UCSD-AML1 (cell line): ENCODE data around the gene BAIAP2L1.
"Not testable (repeated sequence)": the region's sequence is repeated elsewhere in the genome, so short reads cannot be mapped to it uniquely, and the experiment has no call there.

Experiments
- DNase-seq: peaks from one replicate; lab custom pipeline; 2025; ENCODE audit not compliant: unreplicated experiment; lab: John Stamatoyannopoulos, UW

Gene BAIAP2L1, protein sequence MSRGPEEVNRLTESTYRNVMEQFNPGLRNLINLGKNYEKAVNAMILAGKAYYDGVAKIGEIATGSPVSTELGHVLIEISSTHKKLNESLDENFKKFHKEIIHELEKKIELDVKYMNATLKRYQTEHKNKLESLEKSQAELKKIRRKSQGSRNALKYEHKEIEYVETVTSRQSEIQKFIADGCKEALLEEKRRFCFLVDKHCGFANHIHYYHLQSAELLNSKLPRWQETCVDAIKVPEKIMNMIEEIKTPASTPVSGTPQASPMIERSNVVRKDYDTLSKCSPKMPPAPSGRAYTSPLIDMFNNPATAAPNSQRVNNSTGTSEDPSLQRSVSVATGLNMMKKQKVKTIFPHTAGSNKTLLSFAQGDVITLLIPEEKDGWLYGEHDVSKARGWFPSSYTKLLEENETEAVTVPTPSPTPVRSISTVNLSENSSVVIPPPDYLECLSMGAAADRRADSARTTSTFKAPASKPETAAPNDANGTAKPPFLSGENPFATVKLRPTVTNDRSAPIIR

DNA sequence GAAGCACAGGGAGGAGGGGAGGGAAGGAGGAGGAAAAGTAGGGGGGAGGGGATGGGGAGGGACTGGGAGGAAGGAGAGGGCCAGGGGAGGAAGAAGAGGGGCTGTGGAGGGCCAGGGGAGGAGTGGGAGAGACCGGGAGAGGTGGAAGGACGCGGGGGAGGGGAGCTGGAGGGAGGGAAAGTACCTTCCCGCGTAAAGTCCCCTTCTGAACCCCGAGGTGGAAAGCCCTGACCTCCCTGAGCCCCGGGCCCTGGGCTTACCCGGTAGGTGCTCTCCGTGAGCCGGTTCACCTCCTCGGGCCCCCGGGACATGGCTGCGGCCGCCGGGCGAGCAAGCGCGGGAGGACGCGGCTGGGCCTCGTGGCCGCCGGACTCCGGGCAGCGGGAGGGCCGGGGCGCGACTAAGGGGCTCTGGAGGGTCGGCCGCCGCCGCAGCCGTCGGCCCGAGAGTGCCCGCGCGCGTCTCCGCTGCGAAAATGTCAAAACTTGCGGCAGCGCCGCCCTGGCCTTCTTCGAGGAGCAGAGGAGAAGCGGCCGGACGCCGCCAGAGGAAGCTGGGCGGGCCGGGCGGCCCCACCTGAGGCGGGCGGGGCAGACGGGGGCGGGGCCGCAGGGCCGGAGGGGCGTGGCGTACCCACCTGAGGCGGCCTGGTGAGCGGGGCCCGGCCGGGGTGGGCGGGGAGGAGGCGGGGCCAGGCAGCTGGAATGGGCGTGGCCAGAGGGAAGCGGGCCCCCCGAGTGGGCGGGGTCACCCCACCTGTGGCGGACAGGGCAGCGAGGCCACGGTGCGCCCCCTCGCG, at the start of gene BAIAP2L1:
BAIAP2L1 (minus strand) TSS at position 549 of the 799 bp plus-strand sequence; CDS start at position 311, 238 bp downstream.
- DNase-seq: peak; percentile 58

DNA sequence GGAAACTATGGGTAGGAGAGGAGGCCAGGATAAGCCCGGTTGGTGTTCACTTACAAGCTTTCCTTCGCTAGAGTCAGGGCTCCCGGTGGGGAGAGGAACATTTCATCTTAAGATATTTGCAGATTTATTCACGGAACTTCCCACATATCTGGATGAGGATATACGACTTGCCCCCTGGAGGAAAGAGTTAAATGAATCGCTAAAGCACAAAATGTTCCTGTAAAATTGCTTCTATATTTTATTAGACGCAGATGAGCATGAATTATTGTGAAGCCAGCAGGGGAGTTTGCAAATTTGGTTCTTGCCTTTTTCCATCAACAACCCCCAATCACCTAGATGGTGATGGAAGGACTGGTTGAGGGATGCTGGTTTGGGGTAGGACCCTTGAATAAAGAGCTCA, 47.9 kb upstream of the BAIAP2L1 start:
- DNase-seq: no peak

DNA sequence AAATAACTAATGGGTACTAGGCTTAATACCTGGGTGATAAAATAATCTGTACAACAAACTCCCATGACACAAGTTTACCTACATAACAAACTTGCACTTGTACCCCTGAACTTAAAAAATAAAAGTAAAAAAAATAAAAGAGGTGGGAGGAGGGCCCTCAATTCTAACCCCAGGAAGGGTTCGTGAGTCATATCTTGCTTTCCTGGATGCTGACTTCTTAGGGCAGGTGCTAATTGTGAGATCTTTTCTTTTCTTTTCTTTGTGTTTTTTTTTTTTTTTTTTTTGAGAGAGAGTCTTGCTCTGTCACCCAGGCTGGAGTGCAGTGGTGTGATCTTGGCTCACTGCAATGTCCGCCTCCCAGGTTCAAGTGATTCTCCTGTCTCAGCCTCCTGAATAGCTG, 40.1 kb upstream of the BAIAP2L1 start:
- DNase-seq: not testable (repeated sequence)

DNA sequence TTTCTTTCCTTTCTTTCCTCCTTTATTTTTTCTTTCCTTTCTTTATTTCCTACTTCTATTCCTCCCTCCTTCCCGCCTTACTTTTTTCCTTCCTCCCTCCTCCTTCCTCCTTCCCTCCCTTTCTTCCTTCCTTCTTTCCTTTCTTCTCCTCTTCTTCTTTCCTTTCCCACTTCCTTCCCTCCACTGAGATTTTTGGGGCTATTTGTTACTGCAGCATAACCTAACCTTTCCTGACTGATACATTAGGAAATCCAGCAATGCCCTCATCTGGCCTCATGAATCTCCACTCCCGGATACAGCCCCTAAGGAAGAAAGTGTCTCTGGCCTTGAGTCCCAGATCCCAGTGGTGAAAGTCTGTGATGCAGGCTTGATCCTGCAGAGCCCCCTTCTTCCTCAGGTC, 38.6 kb upstream of the BAIAP2L1 start:
- DNase-seq: no peak

- DNase-seq: no peak
These were observed 33.2 kb upstream of the BAIAP2L1 start for GRCh38 chr7:98434087-98434486.

- DNase-seq: no peak
These were observed 28.9 kb upstream of the BAIAP2L1 start for GRCh38 chr7:98429799-98430198.

GRCh38 chr7:98423043-98423442, 22.2 kb upstream of the BAIAP2L1 start:
- no peak for DNase-seq

DNA sequence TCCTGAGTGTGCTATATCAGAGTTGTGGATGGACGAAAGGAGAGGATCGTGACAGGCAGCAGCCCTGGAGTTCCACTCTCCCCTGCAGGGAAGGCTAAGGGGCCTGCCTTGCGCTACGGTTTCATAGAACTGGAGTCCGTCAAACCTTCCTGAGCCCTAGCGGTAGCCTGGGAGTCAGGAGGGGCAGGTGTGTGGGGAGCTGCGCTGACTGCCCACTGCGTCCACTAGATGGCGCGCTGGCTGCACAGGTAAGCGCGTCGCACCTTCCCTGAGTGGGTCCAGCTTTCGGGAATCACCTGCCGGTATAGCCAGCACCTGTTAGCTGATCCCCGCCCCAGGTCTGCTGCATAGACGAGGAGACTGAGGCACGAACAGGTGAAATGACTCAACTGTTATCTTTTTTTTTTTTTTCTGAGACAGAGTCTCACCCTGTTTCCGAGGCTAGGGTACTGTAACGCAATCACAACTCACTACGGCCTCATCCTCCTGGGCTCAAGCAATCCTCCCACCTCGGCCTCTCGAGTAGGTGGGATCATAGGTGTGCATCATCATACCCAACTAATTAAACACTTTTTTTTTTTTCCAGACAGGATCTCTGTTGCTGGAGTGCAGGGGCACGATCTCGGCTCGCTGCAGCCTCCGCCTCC, 20.2 kb upstream of the BAIAP2L1 start:
- DNase-seq: peak; percentile 10

GRCh38 chr7:98419988-98420387, 19.1 kb upstream of the BAIAP2L1 start:
- DNase-seq: not testable (repeated sequence)

- not testable (repeated sequence) for DNase-seq
These were observed 18.4 kb upstream of the BAIAP2L1 start for GRCh38 chr7:98419316-98419691.

- no peak for DNase-seq
These were observed 17.9 kb upstream of the BAIAP2L1 start for GRCh38 chr7:98418636-98419315.

DNA sequence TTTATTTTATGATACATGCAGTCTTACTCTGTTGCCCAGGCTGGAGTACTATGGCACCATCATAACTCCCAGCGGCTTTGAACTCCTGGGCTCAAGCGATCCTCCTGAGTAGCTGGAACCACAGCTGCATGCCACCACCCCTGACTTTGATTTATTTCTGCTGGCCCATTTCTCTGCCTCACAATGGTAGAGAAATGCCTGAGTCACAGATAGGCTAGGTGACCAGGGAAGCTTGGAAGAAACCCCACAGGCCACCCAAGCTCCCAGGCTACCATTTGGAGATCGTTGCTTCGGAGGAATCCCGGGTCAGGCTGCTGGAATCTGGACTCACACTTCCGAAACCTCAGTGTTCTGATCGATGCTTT, 17.4 kb upstream of the BAIAP2L1 start:
- DNase-seq: no peak

DNA sequence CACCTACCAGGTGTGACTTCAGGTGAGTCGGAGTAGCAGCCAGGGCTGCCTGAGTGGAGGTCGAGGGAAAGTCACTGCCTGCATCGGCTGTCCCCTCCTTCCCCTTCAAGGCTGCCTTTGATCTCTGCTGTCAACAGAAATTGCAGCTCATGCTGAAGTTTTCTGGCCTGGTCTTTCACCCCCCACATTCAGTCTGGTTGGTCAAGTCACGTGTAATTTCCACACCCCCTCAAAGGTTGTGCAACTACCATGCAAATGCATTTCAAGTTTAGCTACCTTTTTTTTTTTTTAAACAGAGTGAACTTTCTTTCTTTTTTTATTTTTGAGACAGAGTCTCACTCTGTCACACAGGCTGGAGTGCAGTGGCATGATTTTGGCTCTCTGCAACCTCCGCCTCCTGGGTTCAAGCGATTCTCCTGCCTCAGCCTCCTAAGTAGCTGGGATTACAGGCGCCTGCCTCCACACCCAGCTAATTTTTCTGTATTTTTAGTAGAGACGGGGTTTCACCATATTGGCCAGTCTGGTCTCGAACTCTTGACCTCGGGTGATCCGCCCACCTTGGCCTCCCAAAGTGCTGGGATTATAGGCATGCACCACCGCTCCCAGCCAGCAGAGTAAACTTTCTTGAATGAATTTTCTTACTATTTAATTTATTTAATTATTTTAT, 16.8 kb upstream of the BAIAP2L1 start:
- DNase-seq: not testable (repeated sequence)

- DNase-seq: no peak
These were observed 13.5 kb upstream of the BAIAP2L1 start for GRCh38 chr7:98414205-98414900.

GRCh38 chr7:98413655-98414054, 12.8 kb upstream of the BAIAP2L1 start:
- DNase-seq: not testable (repeated sequence)

DNA sequence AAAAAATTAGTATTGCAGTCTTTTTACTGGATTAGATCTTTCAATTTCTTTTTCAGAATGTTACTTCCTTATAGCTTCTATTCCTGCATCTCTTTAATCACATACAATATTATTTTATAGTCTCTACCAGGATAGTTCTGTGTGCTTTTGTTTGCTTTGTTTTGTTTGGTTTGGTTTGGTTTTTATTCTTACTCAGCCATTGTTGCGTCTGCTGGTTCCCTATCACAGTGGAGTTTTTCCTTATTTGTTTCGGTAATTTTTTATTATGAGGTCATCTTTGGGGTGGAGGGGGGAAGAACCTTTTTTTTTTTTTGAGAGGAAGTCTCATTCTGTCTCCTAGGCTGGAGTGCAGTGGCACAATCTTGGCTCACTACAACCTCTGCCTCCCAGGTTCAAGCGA, 9.0 kb upstream of the BAIAP2L1 start:
- no peak for DNase-seq

GRCh38 chr7:98408146-98408545, 7.3 kb upstream of the BAIAP2L1 start:
- not testable (repeated sequence) for DNase-seq

GRCh38 chr7:98406827-98407226, 5.9 kb upstream of the BAIAP2L1 start:
- no peak for DNase-seq

- no peak for DNase-seq
These were observed 4.0 kb upstream of the BAIAP2L1 start for GRCh38 chr7:98404840-98405239.
